Activated B cell treated with CpG ODN at 0.5 μM for 24 hours (primary cell): ENCODE results near the gene PARP1. TPM values are rescaled to one million over a fixed set of nuclear protein-coding genes. Genes with fewer than 3 reads are reported as not detected.
"Not testable (repeated sequence)": the region's sequence is repeated elsewhere in the genome, so short reads cannot be mapped to it uniquely, and the experiment has no call there.

Experiments used
- ATAC-seq: fragments of 200-7000 bp; cut with Tn5 transposase; one replicate; pipeline ENCODE4 v1.10.0; 2021; ENCODE audit warnings: low read depth, mild to moderate bottlenecking, moderate library complexity
- CTCF ChIA-PET: fragments of 350-600 bp; sonication (Branson Sonifier 250); formaldehyde crosslinking; loops from one replicate; lab custom pipeline; 2021; ENCODE audit warnings: antibody characterized with exemption; lab: Charles Lee
- POLR2A ChIA-PET: fragments of 350-600 bp; sonication (Branson Sonifier 250); formaldehyde crosslinking; loops from one replicate; lab custom pipeline; 2021; ENCODE audit warnings: antibody characterized with exemption; lab: Charles Lee
- DNase-seq: peaks from one replicate; pipeline ENCODE4 v3.0.0; 2022
- H3K27ac Mint-ChIP-seq: one replicate; pipeline ENCODE4 v1.8.0; 2020; ENCODE audit warnings: mixed read lengths
- H3K27me3 Mint-ChIP-seq: one replicate; pipeline ENCODE4 v1.8.0; 2021; ENCODE audit warnings: mixed read lengths
- H3K36me3 Mint-ChIP-seq: one replicate; pipeline ENCODE4 v1.8.0; 2021; ENCODE audit warnings: low read depth, mixed read lengths
- H3K4me1 Mint-ChIP-seq: one replicate; pipeline ENCODE4 v1.8.0; 2021; ENCODE audit warnings: mixed read lengths
- H3K4me3 Mint-ChIP-seq: one replicate; pipeline ENCODE4 v1.8.0; 2020; ENCODE audit warnings: mild to moderate bottlenecking, mixed read lengths
- H3K9me3 Mint-ChIP-seq: one replicate; pipeline ENCODE4 v1.8.0; 2020; ENCODE audit warnings: mixed read lengths
- CTCF ChIP-seq: fragments of 200-600 bp; IDR thresholded peaks from one replicate; pipeline ENCODE4 v1.8.0; 2022; ENCODE audit warnings: antibody characterized with exemption, mild to moderate bottlenecking
- intact Hi-C: fragments of 100-400 bp; cut with micrococcal nuclease; formaldehyde crosslinking; loops from one replicate; pipeline ENCODE4 v1.15.1; 2024
- total RNA-seq: library from RNA; stranded (reverse); gene quantifications from 2 replicates; pipeline ENCODE4 v1.2.3, GENCODE V29; 2022

Gene PARP1
- total RNA-seq, 1 donor from 2014 or later, result 260 TPM

GRCh38 chr1:226429858-226430715 lies 22.2 kb upstream of the PARP1 start:
- no peak for ATAC-seq
- Mint-ChIP-seq H3K4me3 (no peak overlapping the region), H3K27ac (no peak overlapping the region), H3K27me3 (no peaks in the 10 kb centered on the region), H3K4me1 (peaks cover 28% of the 10 kb centered on the region), H3K36me3 (no peaks in the 10 kb centered on the region), H3K9me3 (no peaks in the 10 kb centered on the region)
- ChIA-PET CTCF (no interaction called here), POLR2A (no interaction called here)
- intact Hi-C loops, result loop anchor here (5.0 kb wide), 1 partner anchor 1007 kb away; no protein-coding TSS in a partner anchor
- no peak for DNase-seq
- no peak for TF ChIP-seq CTCF

- no peaks in the 10 kb centered on the region for H3K36me3 Mint-ChIP-seq
- DNase-seq (no peak), ATAC-seq (no peak)
- TF ChIP-seq CTCF, result no peak
- H3K9me3 Mint-ChIP-seq, result no peaks in the 10 kb centered on the region
- CTCF ChIA-PET, result interaction anchor here (0.7 kb wide), 1 partner anchor 16 kb away, joined by 4 read pairs; no protein-coding TSS in a partner anchor
- H3K4me3 Mint-ChIP-seq, result no peak overlapping the region
- peaks cover 21% of the 10 kb centered on the region for H3K4me1 Mint-ChIP-seq
- POLR2A ChIA-PET, result interaction anchor here (0.6 kb wide), 1 partner anchor 12 kb away, joined by 3 read pairs; no protein-coding TSS in a partner anchor
- intact Hi-C loops, result loop anchor here (5.0 kb wide), 1 partner anchor 1008 kb away; no protein-coding TSS in a partner anchor
- H3K27me3 Mint-ChIP-seq, result no peaks in the 10 kb centered on the region
- H3K27ac Mint-ChIP-seq, result no peak overlapping the region
Measured at GRCh38 chr1:226428791-226429461, 21.0 kb upstream of the PARP1 start.

GRCh38 chr1:226428348-226428747 lies 20.5 kb upstream of the PARP1 start:
- CTCF ChIA-PET, result interaction anchor here (0.7 kb wide), 1 partner anchor 16 kb away, joined by 4 read pairs; no protein-coding TSS in a partner anchor
- POLR2A ChIA-PET, result interaction anchor here (0.6 kb wide), 1 partner anchor 12 kb away, joined by 3 read pairs; no protein-coding TSS in a partner anchor
- Mint-ChIP-seq H3K4me1 (peaks cover 21% of the 10 kb centered on the region), H3K9me3 (no peaks in the 10 kb centered on the region), H3K36me3 (no peaks in the 10 kb centered on the region), H3K27me3 (no peaks in the 10 kb centered on the region), H3K4me3 (no peak overlapping the region), H3K27ac (no peak overlapping the region)
- TF ChIP-seq CTCF, result no peak
- ATAC-seq, result no peak
- DNase-seq, result no peak
- intact Hi-C loops, result loop anchor here (5.0 kb wide), 1 partner anchor 1009 kb away; no protein-coding TSS in a partner anchor

- no peak for TF ChIP-seq CTCF
- DNase-seq (no peak), ATAC-seq (no peak)
- POLR2A ChIA-PET, result no interaction called here
- Mint-ChIP-seq H3K27ac (no peak overlapping the region), H3K36me3 (no peaks in the 10 kb centered on the region), H3K4me1 (peaks cover 21% of the 10 kb centered on the region), H3K4me3 (peak overlapping the region; percentile 15), H3K9me3 (no peaks in the 10 kb centered on the region), H3K27me3 (no peaks in the 10 kb centered on the region)
- intact Hi-C loops, result loop anchor here (5.0 kb wide), 1 partner anchor 1010 kb away; no protein-coding TSS in a partner anchor
- CTCF ChIA-PET, result no interaction called here
Measured at GRCh38 chr1:226427131-226427530, 19.2 kb upstream of the PARP1 start.

- H3K27me3 Mint-ChIP-seq, CTCF ChIA-PET, H3K36me3 Mint-ChIP-seq, H3K4me3 Mint-ChIP-seq, DNase-seq, ATAC-seq, H3K9me3 Mint-ChIP-seq, H3K27ac Mint-ChIP-seq: not testable (repeated sequence)
- POLR2A ChIA-PET, result interaction anchor here (2.6 kb wide), 1 partner anchor 18 kb away, joined by 11 read pairs; the partner anchor contains the start of gene PARP1
- intact Hi-C loops, result loop anchor here (5.0 kb wide), 1 partner anchor 1011 kb away; no protein-coding TSS in a partner anchor
- H3K4me1 Mint-ChIP-seq, result peaks cover 21% of the 10 kb centered on the region
Measured at GRCh38 chr1:226426395-226426794, 18.5 kb upstream of the PARP1 start.
